Dendritic cell treated with granulocyte-macrophage colony-stimulating factor and Interleukin-4, amounts not matched to agents 40 ng/mL and 50 ng/mL, for 4 days (primary cell): ENCODE measurements around the gene TMEM54.

Experiments
- H3K27ac Mint-ChIP-seq: one replicate; pipeline ENCODE4 v1.8.0; 2022; ENCODE audit warnings: mild to moderate bottlenecking, mixed read lengths
- H3K27me3 Mint-ChIP-seq: one replicate; pipeline ENCODE4 v1.8.0; 2022; ENCODE audit warnings: mild to moderate bottlenecking, mixed read lengths
- H3K36me3 Mint-ChIP-seq: one replicate; pipeline ENCODE4 v1.8.0; 2022; ENCODE audit warnings: low read depth, mixed read lengths
- H3K4me1 Mint-ChIP-seq: one replicate; pipeline ENCODE4 v1.8.0; 2022; ENCODE audit warnings: low read depth, mixed read lengths
- H3K4me3 Mint-ChIP-seq: one replicate; pipeline ENCODE4 v1.8.0; 2022; ENCODE audit warnings: mild to moderate bottlenecking, moderate library complexity, mixed read lengths
- H3K9me3 Mint-ChIP-seq: one replicate; pipeline ENCODE4 v1.8.0; 2022; ENCODE audit warnings: mixed read lengths
- intact Hi-C: fragments of 100-400 bp; cut with micrococcal nuclease; formaldehyde crosslinking; loops from one replicate; pipeline ENCODE4 v1.15.0; 2022

The TMEM54 gene

GRCh38 chr1:32928715-32929114 lies 27.5 kb upstream of the TMEM54 start:
- H3K4me1 Mint-ChIP-seq, result peaks cover 22% of the 10 kb centered on the region
- no peak overlapping the region for H3K27ac Mint-ChIP-seq
- no peaks in the 10 kb centered on the region for H3K9me3 Mint-ChIP-seq
- intact Hi-C loops, result no loop called here
- peaks cover 16% of the 10 kb centered on the region for H3K36me3 Mint-ChIP-seq
- H3K27me3 Mint-ChIP-seq, result peaks cover 35% of the 10 kb centered on the region
- no peak overlapping the region for H3K4me3 Mint-ChIP-seq

- peaks cover 39% of the 10 kb centered on the region for H3K27me3 Mint-ChIP-seq
- H3K27ac Mint-ChIP-seq, result no peak overlapping the region
- H3K9me3 Mint-ChIP-seq, result no peaks in the 10 kb centered on the region
- H3K4me3 Mint-ChIP-seq, result no peak overlapping the region
- H3K4me1 Mint-ChIP-seq, result peaks cover 22% of the 10 kb centered on the region
- peaks cover 12% of the 10 kb centered on the region for H3K36me3 Mint-ChIP-seq
- intact Hi-C loops, result no loop called here
Observed at GRCh38 chr1:32928285-32928684, 27.1 kb upstream of the TMEM54 start.

GRCh38 chr1:32927441-32927840 lies 26.3 kb upstream of the TMEM54 start:
- Mint-ChIP-seq H3K27ac (no peak overlapping the region), H3K4me1 (peaks cover 22% of the 10 kb centered on the region), H3K9me3 (no peaks in the 10 kb centered on the region), H3K36me3 (peaks cover 3% of the 10 kb centered on the region), H3K4me3 (no peak overlapping the region), H3K27me3 (peaks cover 48% of the 10 kb centered on the region)
- intact Hi-C loops, result no loop called here

GRCh38 chr1:32926562-32926961 lies 25.4 kb upstream of the TMEM54 start:
- intact Hi-C loops, result no loop called here
- no peak overlapping the region for H3K4me3 Mint-ChIP-seq
- H3K36me3 Mint-ChIP-seq, result no peaks in the 10 kb centered on the region
- H3K27me3 Mint-ChIP-seq, result peaks cover 56% of the 10 kb centered on the region
- H3K27ac Mint-ChIP-seq, result no peak overlapping the region
- H3K9me3 Mint-ChIP-seq, result no peaks in the 10 kb centered on the region
- peaks cover 22% of the 10 kb centered on the region for H3K4me1 Mint-ChIP-seq

- no peak overlapping the region for H3K4me3 Mint-ChIP-seq
- no peaks in the 10 kb centered on the region for H3K36me3 Mint-ChIP-seq
- peak overlapping the region; percentile 50 for H3K27ac Mint-ChIP-seq
- peaks cover 22% of the 10 kb centered on the region for H3K4me1 Mint-ChIP-seq
- H3K9me3 Mint-ChIP-seq, result no peaks in the 10 kb centered on the region
- peaks cover 61% of the 10 kb centered on the region for H3K27me3 Mint-ChIP-seq
- intact Hi-C loops, result no loop called here
Observed at GRCh38 chr1:32925403-32926162, 24.4 kb upstream of the TMEM54 start.

GRCh38 chr1:32924881-32925344 lies 23.7 kb upstream of the TMEM54 start:
- Mint-ChIP-seq H3K9me3 (no peaks in the 10 kb centered on the region), H3K27ac (no peak overlapping the region), H3K36me3 (no peaks in the 10 kb centered on the region), H3K4me1 (peaks cover 22% of the 10 kb centered on the region), H3K27me3 (peaks cover 65% of the 10 kb centered on the region), H3K4me3 (no peak overlapping the region)
- intact Hi-C loops, result no loop called here

GRCh38 chr1:32920833-32921232 lies 19.6 kb upstream of the TMEM54 start:
- no peak overlapping the region for H3K27ac Mint-ChIP-seq
- peaks cover 15% of the 10 kb centered on the region for H3K4me1 Mint-ChIP-seq
- H3K27me3 Mint-ChIP-seq, result peaks cover 80% of the 10 kb centered on the region
- H3K36me3 Mint-ChIP-seq, result no peaks in the 10 kb centered on the region
- intact Hi-C loops, result no loop called here
- H3K4me3 Mint-ChIP-seq, result no peak overlapping the region
- no peaks in the 10 kb centered on the region for H3K9me3 Mint-ChIP-seq

GRCh38 chr1:32919811-32920733 lies 18.9 kb upstream of the TMEM54 start:
- no peaks in the 10 kb centered on the region for H3K36me3 Mint-ChIP-seq
- intact Hi-C loops, result no loop called here
- peaks cover 76% of the 10 kb centered on the region for H3K27me3 Mint-ChIP-seq
- H3K4me3 Mint-ChIP-seq, result no peak overlapping the region
- peaks cover 8% of the 10 kb centered on the region for H3K4me1 Mint-ChIP-seq
- no peak overlapping the region for H3K27ac Mint-ChIP-seq
- no peaks in the 10 kb centered on the region for H3K9me3 Mint-ChIP-seq

- no peak overlapping the region for H3K27ac Mint-ChIP-seq
- H3K27me3 Mint-ChIP-seq, result peaks cover 64% of the 10 kb centered on the region
- H3K9me3 Mint-ChIP-seq, result no peaks in the 10 kb centered on the region
- intact Hi-C loops, result no loop called here
- H3K36me3 Mint-ChIP-seq, result no peaks in the 10 kb centered on the region
- no peak overlapping the region for H3K4me3 Mint-ChIP-seq
- H3K4me1 Mint-ChIP-seq, result no peaks in the 10 kb centered on the region
Observed at GRCh38 chr1:32918179-32918578, 17.0 kb upstream of the TMEM54 start.

GRCh38 chr1:32917521-32917920 lies 16.3 kb upstream of the TMEM54 start:
- Mint-ChIP-seq H3K4me3 (no peak overlapping the region), H3K4me1 (no peaks in the 10 kb centered on the region), H3K9me3 (no peaks in the 10 kb centered on the region), H3K27me3 (peaks cover 57% of the 10 kb centered on the region), H3K27ac (no peak overlapping the region), H3K36me3 (no peaks in the 10 kb centered on the region)
- intact Hi-C loops, result no loop called here

GRCh38 chr1:32915766-32916706 lies 14.8 kb upstream of the TMEM54 start:
- Mint-ChIP-seq H3K27ac (no peak overlapping the region), H3K27me3 (peaks cover 45% of the 10 kb centered on the region), H3K36me3 (no peaks in the 10 kb centered on the region), H3K4me3 (no peak overlapping the region), H3K4me1 (no peaks in the 10 kb centered on the region), H3K9me3 (no peaks in the 10 kb centered on the region)
- intact Hi-C loops, result no loop called here

GRCh38 chr1:32910319-32910718 lies 9.1 kb upstream of the TMEM54 start:
- Mint-ChIP-seq H3K27ac (no peak overlapping the region), H3K9me3 (no peaks in the 10 kb centered on the region), H3K27me3 (peaks cover 16% of the 10 kb centered on the region), H3K4me3 (no peak overlapping the region), H3K36me3 (no peaks in the 10 kb centered on the region), H3K4me1 (no peaks in the 10 kb centered on the region)
- intact Hi-C loops, result no loop called here

GRCh38 chr1:32907435-32907834 lies 6.2 kb upstream of the TMEM54 start:
- Mint-ChIP-seq H3K4me1 (no peaks in the 10 kb centered on the region), H3K27ac (no peak overlapping the region), H3K4me3 (no peak overlapping the region), H3K36me3 (no peaks in the 10 kb centered on the region), H3K9me3 (no peaks in the 10 kb centered on the region), H3K27me3 (peaks cover 28% of the 10 kb centered on the region)
- intact Hi-C loops, result no loop called here
